ENCODE measurements around the gene LRP1.

DNA sequence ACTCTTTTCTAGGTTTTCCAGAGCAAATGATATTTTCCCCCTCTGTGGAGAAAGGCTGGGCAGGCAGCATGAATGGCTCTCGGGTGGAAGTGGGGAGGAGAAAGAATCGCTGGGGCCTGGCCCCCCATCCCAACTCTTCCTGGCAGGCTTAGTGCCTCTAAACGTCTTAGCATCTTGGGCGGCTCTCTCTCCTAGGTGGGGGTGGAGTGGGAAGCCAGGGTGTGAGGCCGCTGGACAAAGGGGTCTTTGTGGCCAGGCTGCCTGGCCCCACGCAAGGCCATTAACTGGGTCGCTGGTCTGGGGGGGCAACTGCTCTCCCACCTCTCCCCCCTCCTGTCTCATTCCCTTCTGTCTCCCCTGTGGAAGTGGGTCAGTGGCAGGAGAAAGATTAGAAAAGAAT, 14.4 kb downstream of the LRP1 start:
- no peak for TF ChIP-seq EZH2 (optimal IDR thresholded peaks at IDR 0.05; ENCODE audit: low read depth, low read length)
- TF ChIP-seq, protein P1, sequence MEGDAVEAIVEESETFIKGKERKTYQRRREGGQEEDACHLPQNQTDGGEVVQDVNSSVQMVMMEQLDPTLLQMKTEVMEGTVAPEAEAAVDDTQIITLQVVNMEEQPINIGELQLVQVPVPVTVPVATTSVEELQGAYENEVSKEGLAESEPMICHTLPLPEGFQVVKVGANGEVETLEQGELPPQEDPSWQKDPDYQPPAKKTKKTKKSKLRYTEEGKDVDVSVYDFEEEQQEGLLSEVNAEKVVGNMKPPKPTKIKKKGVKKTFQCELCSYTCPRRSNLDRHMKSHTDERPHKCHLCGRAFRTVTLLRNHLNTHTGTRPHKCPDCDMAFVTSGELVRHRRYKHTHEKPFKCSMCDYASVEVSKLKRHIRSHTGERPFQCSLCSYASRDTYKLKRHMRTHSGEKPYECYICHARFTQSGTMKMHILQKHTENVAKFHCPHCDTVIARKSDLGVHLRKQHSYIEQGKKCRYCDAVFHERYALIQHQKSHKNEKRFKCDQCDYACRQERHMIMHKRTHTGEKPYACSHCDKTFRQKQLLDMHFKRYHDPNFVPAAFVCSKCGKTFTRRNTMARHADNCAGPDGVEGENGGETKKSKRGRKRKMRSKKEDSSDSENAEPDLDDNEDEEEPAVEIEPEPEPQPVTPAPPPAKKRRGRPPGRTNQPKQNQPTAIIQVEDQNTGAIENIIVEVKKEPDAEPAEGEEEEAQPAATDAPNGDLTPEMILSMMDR (IDR thresholded peaks at IDR 0.05; ENCODE audit: low read length) = no peak

All from MM.1S (cell line).